Measurements from ENCODE around the gene BIRC3.

The BIRC3 gene

GRCh38 chr11:102384419-102385079 is 67.3 kb downstream of the BIRC3 start:
- Histone ChIP-seq H3K4me1 (ENCODE audit: low read depth, poor library complexity, severe bottlenecking) (no peaks in the 10 kb centered on the region), H3K27me3 (ENCODE audit: insufficient read depth, low read depth) (no peaks in the 10 kb centered on the region), H3K27ac (no peak overlapping the region), H3K4me2 (no peak overlapping the region), H3K79me2 (ENCODE audit: insufficient read depth, low read depth) (no peaks in the 10 kb centered on the region), H3K4me3 (IDR thresholded peaks at IDR 0.05; ENCODE audit: insufficient read depth, low read depth, low read length) (no peak overlapping the region), H4K20me1 (ENCODE audit: insufficient read depth) (no peaks in the 10 kb centered on the region), H3K9ac (no peak overlapping the region), H2AFZ (ENCODE audit: low read depth) (no peak overlapping the region), H3K36me3 (ENCODE audit: insufficient read depth) (no peaks in the 10 kb centered on the region)
- TF ChIP-seq, protein P1, sequence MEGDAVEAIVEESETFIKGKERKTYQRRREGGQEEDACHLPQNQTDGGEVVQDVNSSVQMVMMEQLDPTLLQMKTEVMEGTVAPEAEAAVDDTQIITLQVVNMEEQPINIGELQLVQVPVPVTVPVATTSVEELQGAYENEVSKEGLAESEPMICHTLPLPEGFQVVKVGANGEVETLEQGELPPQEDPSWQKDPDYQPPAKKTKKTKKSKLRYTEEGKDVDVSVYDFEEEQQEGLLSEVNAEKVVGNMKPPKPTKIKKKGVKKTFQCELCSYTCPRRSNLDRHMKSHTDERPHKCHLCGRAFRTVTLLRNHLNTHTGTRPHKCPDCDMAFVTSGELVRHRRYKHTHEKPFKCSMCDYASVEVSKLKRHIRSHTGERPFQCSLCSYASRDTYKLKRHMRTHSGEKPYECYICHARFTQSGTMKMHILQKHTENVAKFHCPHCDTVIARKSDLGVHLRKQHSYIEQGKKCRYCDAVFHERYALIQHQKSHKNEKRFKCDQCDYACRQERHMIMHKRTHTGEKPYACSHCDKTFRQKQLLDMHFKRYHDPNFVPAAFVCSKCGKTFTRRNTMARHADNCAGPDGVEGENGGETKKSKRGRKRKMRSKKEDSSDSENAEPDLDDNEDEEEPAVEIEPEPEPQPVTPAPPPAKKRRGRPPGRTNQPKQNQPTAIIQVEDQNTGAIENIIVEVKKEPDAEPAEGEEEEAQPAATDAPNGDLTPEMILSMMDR (conservative IDR thresholded peaks at IDR 0.05; ENCODE audit: low read depth, low read length) = no peak

DNA sequence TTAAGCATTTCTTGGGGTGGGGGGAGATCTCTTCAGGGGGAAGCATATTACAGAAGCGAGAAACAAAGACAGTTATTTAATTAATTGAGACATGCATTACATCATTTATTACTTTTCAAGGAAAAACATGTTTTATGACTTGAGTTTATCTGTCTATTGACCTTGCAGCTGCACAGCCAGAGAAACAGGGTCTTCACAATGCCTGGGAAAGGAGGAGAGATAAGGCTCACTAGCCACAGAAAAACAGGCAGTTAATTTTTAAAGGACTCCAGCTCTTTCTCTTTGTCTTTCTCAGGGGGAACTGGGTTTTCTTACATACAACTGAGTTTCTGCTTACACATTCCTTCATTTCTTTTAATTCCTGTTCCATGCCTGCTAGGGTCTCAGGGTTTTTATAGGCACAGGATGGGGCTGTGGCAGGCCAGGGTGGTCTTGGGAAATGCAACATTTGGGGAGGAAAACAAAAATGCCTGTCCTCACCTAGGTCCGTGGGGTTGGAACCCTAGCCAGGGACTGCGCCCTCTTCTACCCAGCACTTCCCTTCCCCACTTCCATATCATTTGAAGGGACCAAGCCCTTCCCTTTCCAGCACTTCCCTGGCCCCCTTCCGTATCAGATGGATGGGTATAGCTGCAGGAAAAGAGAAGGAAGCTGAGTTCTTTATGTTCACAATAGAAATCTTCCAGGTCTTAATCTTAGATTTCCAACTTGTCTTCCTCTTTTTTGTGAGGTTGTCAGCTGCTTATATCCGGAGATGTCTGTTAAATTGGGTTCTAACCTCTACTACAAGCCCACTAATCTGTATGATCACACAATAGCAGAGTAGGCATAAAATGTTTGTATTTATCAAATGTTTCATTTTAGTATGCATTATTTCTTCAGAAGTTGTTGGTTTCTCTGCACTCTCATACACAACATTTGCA is 68.1 kb downstream of the BIRC3 start:
- Histone ChIP-seq H3K27me3 (ENCODE audit: insufficient read depth, low read depth) (no peaks in the 10 kb centered on the region), H3K36me3 (ENCODE audit: insufficient read depth) (no peaks in the 10 kb centered on the region), H3K9ac (no peak overlapping the region), H3K79me2 (ENCODE audit: insufficient read depth, low read depth) (no peaks in the 10 kb centered on the region), H4K20me1 (ENCODE audit: insufficient read depth) (no peaks in the 10 kb centered on the region), H3K4me1 (ENCODE audit: low read depth, poor library complexity, severe bottlenecking) (peaks cover 1% of the 10 kb centered on the region), H3K4me2 (no peak overlapping the region), H3K27ac (no peak overlapping the region), H3K4me3 (IDR thresholded peaks at IDR 0.05; ENCODE audit: insufficient read depth, low read depth, low read length) (no peak overlapping the region), H2AFZ (ENCODE audit: low read depth) (no peak overlapping the region)
- TF ChIP-seq, protein P1 (conservative IDR thresholded peaks at IDR 0.05; ENCODE audit: low read depth, low read length) = no peak

GRCh38 chr11:102386136-102386734 is 69.0 kb downstream of the BIRC3 start:
- no peaks in the 10 kb centered on the region for H3K79me2 ChIP-seq (ENCODE audit: insufficient read depth, low read depth)
- peaks cover 10% of the 10 kb centered on the region for H3K4me1 ChIP-seq (ENCODE audit: low read depth, poor library complexity, severe bottlenecking)
- H3K4me2 ChIP-seq = no peak overlapping the region
- TF ChIP-seq, protein P1 (conservative IDR thresholded peaks at IDR 0.05; ENCODE audit: low read depth, low read length) = no peak
- H3K27me3 ChIP-seq (ENCODE audit: insufficient read depth, low read depth) = no peaks in the 10 kb centered on the region
- no peaks in the 10 kb centered on the region for H4K20me1 ChIP-seq (ENCODE audit: insufficient read depth)
- H3K27ac ChIP-seq = no peak overlapping the region
- no peak overlapping the region for H2AFZ ChIP-seq (ENCODE audit: low read depth)
- no peaks in the 10 kb centered on the region for H3K36me3 ChIP-seq (ENCODE audit: insufficient read depth)
- H3K9ac ChIP-seq = no peak overlapping the region
- no peak overlapping the region for H3K4me3 ChIP-seq (IDR thresholded peaks at IDR 0.05; ENCODE audit: insufficient read depth, low read depth, low read length)

DNA sequence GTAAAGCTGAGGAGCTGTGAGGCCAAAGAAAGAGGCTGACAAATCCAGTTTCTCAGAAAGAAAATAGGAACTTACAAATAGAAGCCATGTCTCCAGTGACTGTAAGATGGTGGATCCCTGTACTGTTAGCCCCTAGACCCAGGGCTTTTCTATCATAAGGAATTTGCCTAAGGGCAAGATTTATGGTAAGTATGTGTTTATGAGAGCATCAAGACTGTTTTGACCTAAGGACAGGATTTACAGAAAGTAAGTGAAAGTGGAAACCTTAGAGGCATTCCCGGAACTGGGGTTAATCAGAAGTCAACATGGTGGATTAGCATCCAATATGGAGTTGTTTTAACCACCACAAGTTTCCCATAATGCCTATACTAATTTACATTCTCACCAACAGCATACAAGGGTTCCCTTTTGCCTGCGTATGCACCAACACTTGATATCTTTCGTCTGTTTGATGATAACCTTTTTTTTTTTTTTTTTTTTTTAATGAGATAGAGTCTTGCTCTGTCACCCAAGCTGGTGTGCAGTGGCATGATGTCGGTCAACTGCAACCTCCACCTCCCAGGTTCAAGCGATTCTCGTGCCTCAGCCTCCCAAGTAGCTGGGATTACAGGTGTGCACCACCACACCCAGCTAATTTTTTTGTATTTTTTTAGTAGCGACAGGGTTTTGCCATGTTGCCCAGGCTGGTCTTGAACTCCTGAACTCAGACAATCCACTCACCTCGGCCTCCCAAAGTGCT is 69.9 kb downstream of the BIRC3 start:
- Histone ChIP-seq H3K9ac (no peak overlapping the region), H3K36me3 (ENCODE audit: insufficient read depth) (no peaks in the 10 kb centered on the region), H3K27me3 (ENCODE audit: insufficient read depth, low read depth) (no peaks in the 10 kb centered on the region), H2AFZ (ENCODE audit: low read depth) (no peak overlapping the region), H3K27ac (no peak overlapping the region), H3K4me3 (IDR thresholded peaks at IDR 0.05; ENCODE audit: insufficient read depth, low read depth, low read length) (no peak overlapping the region), H3K79me2 (ENCODE audit: insufficient read depth, low read depth) (no peaks in the 10 kb centered on the region), H3K4me2 (no peak overlapping the region), H4K20me1 (ENCODE audit: insufficient read depth) (no peaks in the 10 kb centered on the region), H3K4me1 (ENCODE audit: low read depth, poor library complexity, severe bottlenecking) (peaks cover 11% of the 10 kb centered on the region)
- TF ChIP-seq, protein P1 (conservative IDR thresholded peaks at IDR 0.05; ENCODE audit: low read depth, low read length) = no peak

Data from KMS-11 (cell line).